ENCODE results near the gene LENG8. TPM values are rescaled to one million over a fixed set of nuclear protein-coding genes. Genes with fewer than 3 reads are reported as not detected.
"Not testable (repeated sequence)": the region's sequence is repeated elsewhere in the genome, so short reads cannot be mapped to it uniquely, and the experiment has no call there.

LENG8 gene
- total and polyA plus RNA-seq, 10 of the 15 experiments (the other 5 are each of a cell fraction or from before 2014, with no cell fraction given) = 2.3 to 145 (median 34.4) TPM

DNA sequence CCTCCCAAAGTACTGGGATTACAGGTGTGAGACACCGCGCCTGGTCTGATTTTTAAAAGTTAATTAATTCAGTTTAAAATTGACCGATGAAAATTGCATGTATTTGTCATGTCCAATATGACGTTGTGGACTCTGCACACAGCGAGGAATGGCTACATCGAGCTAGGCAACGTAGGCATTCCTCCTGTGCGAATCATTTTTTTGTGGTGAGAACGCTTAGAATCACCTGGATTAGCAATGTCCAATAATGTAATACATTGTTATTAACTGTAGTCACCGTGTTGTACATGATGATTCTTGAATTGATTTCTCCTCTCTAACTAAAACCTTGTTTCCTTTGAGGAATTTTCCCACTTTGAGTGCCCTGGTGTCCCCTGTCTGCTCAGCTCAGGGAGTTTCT, 57.1 kb downstream of the LENG8 start:
- Histone ChIP-seq H3K9ac (ENCODE audit: control insufficient read depth, insufficient read depth, low read length) (no peak overlapping the region), H3K4me3 (no peak overlapping the region), H3K9me3 (replicated peaks; ENCODE audit: control insufficient read depth, insufficient read depth, low read length) (no peaks in the 10 kb centered on the region; the same call in 2 of the 3 replicates), H3K4me2 (ENCODE audit: control insufficient read depth, insufficient read depth) (no peak overlapping the region), H4K20me1 (ENCODE audit: control insufficient read depth, insufficient read depth) (no peaks in the 10 kb centered on the region), H3K4me1 (ENCODE audit: control insufficient read depth, insufficient read depth, low read length) (peaks cover 10% of the 10 kb centered on the region), H3K36me3 (ENCODE audit: control insufficient read depth in 2 of 2, insufficient read depth in 2 of 2, low read length in 1 of 2) (no peaks in the 10 kb centered on the region), H3K27ac (ENCODE audit: control insufficient read depth, insufficient read depth) (no peak overlapping the region), H3K79me2 (ENCODE audit: control insufficient read depth, insufficient read depth, low read length) (no peaks in the 10 kb centered on the region), H3K27me3 (replicated peaks in 1 of 2; ENCODE audit: control insufficient read depth in 2 of 2, insufficient read depth in 2 of 2, low read length in 1 of 2) (no peaks in the 10 kb centered on the region), H2AFZ (ENCODE audit: control insufficient read depth, low read depth, low read length) (no peak overlapping the region)
- TF ChIP-seq ETV6 (conservative IDR thresholded peaks at IDR 0.05 in 1 of 2, IDR thresholded peaks at IDR 0.05 in 1 of 2; ENCODE audit: borderline replicate concordance in 1 of 2, low read depth in 1 of 2) = no peak
- TF ChIP-seq TCF7 (IDR thresholded peaks at IDR 0.05; ENCODE audit: borderline replicate concordance) = no peak
- no peak for TF ChIP-seq MEF2B (IDR thresholded peaks at IDR 0.05; ENCODE audit: partially characterized antibody, poor library complexity, severe bottlenecking)
- no peak for TF ChIP-seq DPF2 (IDR thresholded peaks at IDR 0.05)
- TF ChIP-seq, protein P1, sequence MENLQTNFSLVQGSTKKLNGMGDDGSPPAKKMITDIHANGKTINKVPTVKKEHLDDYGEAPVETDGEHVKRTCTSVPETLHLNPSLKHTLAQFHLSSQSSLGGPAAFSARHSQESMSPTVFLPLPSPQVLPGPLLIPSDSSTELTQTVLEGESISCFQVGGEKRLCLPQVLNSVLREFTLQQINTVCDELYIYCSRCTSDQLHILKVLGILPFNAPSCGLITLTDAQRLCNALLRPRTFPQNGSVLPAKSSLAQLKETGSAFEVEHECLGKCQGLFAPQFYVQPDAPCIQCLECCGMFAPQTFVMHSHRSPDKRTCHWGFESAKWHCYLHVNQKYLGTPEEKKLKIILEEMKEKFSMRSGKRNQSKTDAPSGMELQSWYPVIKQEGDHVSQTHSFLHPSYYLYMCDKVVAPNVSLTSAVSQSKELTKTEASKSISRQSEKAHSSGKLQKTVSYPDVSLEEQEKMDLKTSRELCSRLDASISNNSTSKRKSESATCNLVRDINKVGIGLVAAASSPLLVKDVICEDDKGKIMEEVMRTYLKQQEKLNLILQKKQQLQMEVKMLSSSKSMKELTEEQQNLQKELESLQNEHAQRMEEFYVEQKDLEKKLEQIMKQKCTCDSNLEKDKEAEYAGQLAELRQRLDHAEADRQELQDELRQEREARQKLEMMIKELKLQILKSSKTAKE (IDR thresholded peaks at IDR 0.05; ENCODE audit: low read depth, poor library complexity, severe bottlenecking) = no peak
- TF ChIP-seq CREB1 (IDR thresholded peaks at IDR 0.05; ENCODE audit: low read depth) = no peak
- in situ Hi-C loops (cut with MboI) (no loop called here), intact Hi-C loops (cut with micrococcal nuclease; ENCODE audit: unreplicated experiment) (no loop called here)
- RAD21 ChIA-PET (ENCODE audit: unreplicated experiment) = no interaction called here
- WGBS (ENCODE audit: insufficient coverage, insufficient replicate concordance, low lambda C conversion rate, missing lambda C conversion rate) = 66% methylated on average over 10 of the region's 10 CpGs
- SMC1A ChIA-PET (ENCODE audit: uncharacterized antibody, unreplicated experiment) = interaction anchor here (0.6 to 1.3 kb wide), 3 partner anchors 11 to 168 kb away, joined by 3 to 4 read pairs (median 3); no protein-coding TSS in a partner anchor
- POLR2A ChIA-PET = interaction anchor here (0.6 kb wide), 1 partner anchor 540 kb away, joined by 3 read pairs; no protein-coding TSS in a partner anchor
- FAIRE-seq (no peak), DNase-seq (ENCODE audit: low read depth, low spot score) (no peak), ATAC-seq (no peak)
- no TSS peak for BruUV-seq (replicated peaks)
- CTCF ChIA-PET = interaction anchor here (0.8 to 2.3 kb wide), 3 partner anchors 24 to 28 kb away, joined by 3 to 11 read pairs (median 3); no protein-coding TSS in a partner anchor

DNA sequence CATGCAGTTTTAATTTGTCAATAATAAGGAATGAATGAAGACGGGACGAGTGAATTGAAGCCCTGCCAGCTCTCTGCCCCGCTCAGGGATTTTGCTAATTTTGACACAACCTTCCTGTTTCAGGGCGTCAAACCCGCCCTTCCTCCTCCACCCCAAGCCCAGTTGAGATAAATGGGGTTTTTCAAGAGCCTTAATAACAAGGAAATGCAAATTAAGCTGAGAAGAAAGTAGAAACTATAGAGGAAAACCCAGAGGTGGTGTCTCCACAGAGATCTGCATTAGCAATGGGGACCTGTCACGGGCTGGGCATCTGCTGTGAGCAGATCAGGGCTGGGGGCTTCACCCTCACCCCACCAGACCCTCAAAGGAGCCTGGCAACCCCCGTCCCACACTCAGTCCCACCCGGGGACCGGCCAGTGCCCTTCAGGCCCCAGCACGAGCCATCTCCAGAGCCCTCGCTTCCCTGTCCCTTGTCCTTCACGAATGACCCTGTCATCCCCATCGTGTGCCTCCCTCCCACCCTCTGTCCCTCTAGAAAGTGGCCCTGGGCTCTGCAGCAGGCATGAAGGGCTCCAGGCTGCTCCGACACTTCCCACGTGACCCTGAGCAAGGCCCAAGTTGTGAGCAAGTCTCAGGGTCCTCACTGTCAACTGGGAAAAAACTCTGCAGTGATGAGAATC, 58.2 kb downstream of the LENG8 start:
- H3K4me2 ChIP-seq (ENCODE audit: control insufficient read depth, insufficient read depth); H3K27me3 ChIP-seq (replicated peaks in 1 of 2; ENCODE audit: control insufficient read depth in 2 of 2, insufficient read depth in 2 of 2, low read length in 1 of 2); H3K9me3 ChIP-seq (replicated peaks; ENCODE audit: control insufficient read depth, insufficient read depth, low read length); intact Hi-C loops (cut with micrococcal nuclease; ENCODE audit: unreplicated experiment); H2AFZ ChIP-seq (ENCODE audit: control insufficient read depth, low read depth, low read length); H3K79me2 ChIP-seq (ENCODE audit: control insufficient read depth, insufficient read depth, low read length); H3K4me1 ChIP-seq (ENCODE audit: control insufficient read depth, insufficient read depth, low read length); H3K9ac ChIP-seq (ENCODE audit: control insufficient read depth, insufficient read depth, low read length); POLR2A ChIA-PET; H3K4me3 ChIP-seq; DNase-seq (ENCODE audit: low read depth, low spot score); H3K36me3 ChIP-seq (ENCODE audit: control insufficient read depth in 2 of 2, insufficient read depth in 2 of 2, low read length in 1 of 2); BruUV-seq (replicated peaks); H4K20me1 ChIP-seq (ENCODE audit: control insufficient read depth, insufficient read depth); SMC1A ChIA-PET (ENCODE audit: uncharacterized antibody, unreplicated experiment); RAD21 ChIA-PET (ENCODE audit: unreplicated experiment); H3K27ac ChIP-seq (ENCODE audit: control insufficient read depth, insufficient read depth); FAIRE-seq; in situ Hi-C loops (cut with MboI): not testable (repeated sequence)
- CTCF ChIA-PET = interaction anchor here (0.6 to 2.3 kb wide), 3 partner anchors 10 to 25 kb away, joined by 3 to 11 read pairs (median 4); no protein-coding TSS in a partner anchor
- peak; percentile 62 for ATAC-seq
- WGBS (ENCODE audit: insufficient coverage, insufficient replicate concordance, low lambda C conversion rate, missing lambda C conversion rate) = 32% methylated on average over 6 of the region's 15 CpGs

Data from GM12878 (cell line).